NCI-H1694 (cell line): ENCODE measurements around the gene CCNB3.
"Not testable (repeated sequence)": the region's sequence is repeated elsewhere in the genome, so short reads cannot be mapped to it uniquely, and the experiment has no call there.

Experiments used
- DNase-seq: peaks from one replicate; lab custom pipeline; 2025; lab: John Stamatoyannopoulos, UW

CCNB3 gene

GRCh38 chrX:50204364-50204899 is at the start of gene CCNB3:
Gene CCNB3 (plus strand): TSS chrX:50204765. CDS start chrX:50285164, 80,399 bp downstream.
- DNase-seq = peak; percentile 66

GRCh38 chrX:50157545-50158135 is 46.9 kb upstream of the CCNB3 start:
- no peak for DNase-seq

- no peak for DNase-seq
Measured at GRCh38 chrX:50158593-50158992, 46.0 kb upstream of the CCNB3 start.

- no peak for DNase-seq
Measured at GRCh38 chrX:50161127-50161526, 43.4 kb upstream of the CCNB3 start.

GRCh38 chrX:50165727-50166126 is 38.8 kb upstream of the CCNB3 start:
- no peak for DNase-seq

- DNase-seq = no peak
Measured at GRCh38 chrX:50167366-50167765, 37.2 kb upstream of the CCNB3 start.

GRCh38 chrX:50168241-50168687 is 36.3 kb upstream of the CCNB3 start:
- no peak for DNase-seq

GRCh38 chrX:50169717-50170116 is 34.8 kb upstream of the CCNB3 start:
- no peak for DNase-seq

- no peak for DNase-seq
Measured at GRCh38 chrX:50180073-50180940, 24.3 kb upstream of the CCNB3 start.

- no peak for DNase-seq
Measured at GRCh38 chrX:50183891-50184290, 20.7 kb upstream of the CCNB3 start.

GRCh38 chrX:50188859-50189600 is 15.5 kb upstream of the CCNB3 start:
- no peak for DNase-seq

- no peak for DNase-seq
Measured at GRCh38 chrX:50198348-50198747, 6.2 kb upstream of the CCNB3 start.

GRCh38 chrX:50200907-50201306 is 3.7 kb upstream of the CCNB3 start, which contains the start of gene AKAP4:
Gene AKAP4 (minus strand): TSS chrX:50201007. CDS start chrX:50200889, 118 bp downstream.
- DNase-seq = no peak

- no peak for DNase-seq
Measured at GRCh38 chrX:50202539-50202938, 2.0 kb upstream of the CCNB3 start.

- no peak for DNase-seq
Measured at GRCh38 chrX:50206753-50207152, 2.2 kb downstream of the CCNB3 start.

GRCh38 chrX:50211510-50211909 is 6.9 kb downstream of the CCNB3 start:
- peak; percentile 1 for DNase-seq

- no peak for DNase-seq
Measured at GRCh38 chrX:50281253-50281652, 76.7 kb downstream of the CCNB3 start.

GRCh38 chrX:50327235-50327634 is 122.7 kb downstream of the CCNB3 start:
- no peak for DNase-seq

- not testable (repeated sequence) for DNase-seq
Measured at GRCh38 chrX:50332668-50333067, 128.1 kb downstream of the CCNB3 start.

GRCh38 chrX:50333308-50333707 is 128.7 kb downstream of the CCNB3 start:
- DNase-seq = no peak

GRCh38 chrX:50343917-50344316 is 139.4 kb downstream of the CCNB3 start:
- DNase-seq = no peak

- no peak for DNase-seq
Measured at GRCh38 chrX:50372966-50373365, 168.4 kb downstream of the CCNB3 start.
